Mesothelial cell of epicardium (in vitro differentiated cells): Measurements from ENCODE around the gene TTC22. TPM values are rescaled to one million over a fixed set of nuclear protein-coding genes. Genes with fewer than 3 reads are reported as not detected.

Experiments
- DNase-seq, 2 experiments: peaks; one replicate each; pipeline ENCODE4 v3.0.0; 2021; ENCODE audit warnings: low spot score in 2 of 2; ENCODE audit not compliant: unreplicated experiment in 2 of 2
- H3K27ac Mint-ChIP-seq: 2 replicates; pipeline ENCODE4 v1.8.0; 2021; ENCODE audit warnings: mixed read lengths
- H3K27me3 Mint-ChIP-seq: 2 replicates; pipeline ENCODE4 v1.8.0; 2021; ENCODE audit warnings: low read depth, mixed read lengths
- H3K36me3 Mint-ChIP-seq: 2 replicates; pipeline ENCODE4 v1.8.0; 2021; ENCODE audit warnings: mixed read lengths
- H3K4me1 Mint-ChIP-seq: 2 replicates; pipeline ENCODE4 v1.8.0; 2021; ENCODE audit warnings: mixed read lengths
- H3K4me3 Mint-ChIP-seq: 2 replicates; pipeline ENCODE4 v1.8.0; 2021; ENCODE audit warnings: mild to moderate bottlenecking, moderate library complexity, mixed read lengths
- H3K9me3 Mint-ChIP-seq: 2 replicates; pipeline ENCODE4 v1.8.0; 2021; ENCODE audit warnings: mixed read lengths
- CTCF ChIP-seq: fragments of 200-600 bp; sonication (generic); IDR thresholded peaks from one replicate; pipeline ENCODE4 v1.5.0; 2021; ENCODE audit warnings: antibody characterized with exemption; ENCODE audit not compliant: unreplicated experiment
- total RNA-seq: library from RNA; stranded (reverse); gene quantifications from 3 replicates; pipeline ENCODE4 v1.2.1, GENCODE V29; 2021

The TTC22 gene
- total RNA-seq, 1 donor from 2014 or later, result 1.3 TPM

GRCh38 chr1:54842206-54842915 is 41.2 kb upstream of the TTC22 start:
- peaks cover 5% of the 10 kb centered on the region for H3K36me3 Mint-ChIP-seq
- H3K4me3 Mint-ChIP-seq, result no peak overlapping the region
- no peak overlapping the region for H3K27ac Mint-ChIP-seq
- peaks cover 3% of the 10 kb centered on the region for H3K9me3 Mint-ChIP-seq
- no peak for TF ChIP-seq CTCF
- H3K27me3 Mint-ChIP-seq, result no peaks in the 10 kb centered on the region
- DNase-seq, result no peak
- H3K4me1 Mint-ChIP-seq, result no peaks in the 10 kb centered on the region

GRCh38 chr1:54839824-54840223 is 38.7 kb upstream of the TTC22 start:
- DNase-seq, result no peak
- Mint-ChIP-seq H3K27ac (no peak overlapping the region), H3K4me3 (no peak overlapping the region), H3K27me3 (peaks cover 3% of the 10 kb centered on the region), H3K36me3 (peaks cover 5% of the 10 kb centered on the region), H3K9me3 (peaks cover 3% of the 10 kb centered on the region), H3K4me1 (peaks cover 5% of the 10 kb centered on the region)
- TF ChIP-seq CTCF, result no peak

GRCh38 chr1:54838565-54839180 is 37.5 kb upstream of the TTC22 start:
- Mint-ChIP-seq H3K4me1 (peaks cover 5% of the 10 kb centered on the region), H3K9me3 (peaks cover 3% of the 10 kb centered on the region), H3K4me3 (no peak overlapping the region), H3K36me3 (peaks cover 5% of the 10 kb centered on the region), H3K27ac (no peak overlapping the region), H3K27me3 (peaks cover 3% of the 10 kb centered on the region)
- no peak for DNase-seq
- TF ChIP-seq CTCF, result no peak

- no peak for DNase-seq
- Mint-ChIP-seq H3K27me3 (peaks cover 3% of the 10 kb centered on the region), H3K4me3 (no peak overlapping the region), H3K9me3 (no peaks in the 10 kb centered on the region), H3K4me1 (peaks cover 5% of the 10 kb centered on the region), H3K27ac (no peak overlapping the region), H3K36me3 (no peaks in the 10 kb centered on the region)
- no peak for TF ChIP-seq CTCF
These were observed 36.1 kb upstream of the TTC22 start for GRCh38 chr1:54837002-54837853.

- H3K9me3 Mint-ChIP-seq, result no peaks in the 10 kb centered on the region
- H3K4me1 Mint-ChIP-seq, result peaks cover 5% of the 10 kb centered on the region
- DNase-seq, result no peak
- no peak overlapping the region for H3K27ac Mint-ChIP-seq
- H3K36me3 Mint-ChIP-seq, result no peaks in the 10 kb centered on the region
- H3K27me3 Mint-ChIP-seq, result peaks cover 3% of the 10 kb centered on the region
- TF ChIP-seq CTCF, result no peak
- no peak overlapping the region for H3K4me3 Mint-ChIP-seq
These were observed 35.5 kb upstream of the TTC22 start for GRCh38 chr1:54836594-54836993.
